OCI-LY1 (cell line): ENCODE results near the gene ROCK1.

Experiments used
- CTCF ChIP-seq: fragments of 200-600 bp; sonication (generic), shearing (Covaris generic); IDR thresholded peaks from 2 replicates; pipeline ENCODE4 v1.5.1; 2017; ENCODE audit warnings: mild to moderate bottlenecking, antibody characterized with exemption, low read length, moderate library complexity, mixed read lengths
- EZH2 ChIP-seq: fragments of 200-600 bp; sonication (generic), shearing (Covaris generic); IDR thresholded peaks from 2 replicates; pipeline ENCODE4 v1.8.0; 2017; ENCODE audit warnings: borderline replicate concordance, mixed run types, mild to moderate bottlenecking, antibody characterized with exemption, low read length, moderate library complexity, mixed read lengths

- TF ChIP-seq CTCF = no peak
- no peak for TF ChIP-seq EZH2
These were observed 54.5 kb downstream of the ROCK1 start for GRCh38 chr18:21057112-21057511.
